Kidney (tissue), 14 donors: ENCODE measurements around the gene GLDC. TPM values are rescaled to one million over a fixed set of nuclear protein-coding genes. Genes with fewer than 3 reads are reported as not detected.
"Not testable (repeated sequence)": the region's sequence is repeated elsewhere in the genome, so short reads cannot be mapped to it uniquely, and the experiment has no call there.

Source experiments
- DNase-seq, 5 donors: peaks; one replicate each; pipeline ENCODE4 v3.0.0-alpha.2; 2013 to 2020
- FAIRE-seq: peaks from 2 replicates; lab custom pipeline; 2012; peaks lifted over from hg19 to GRCh38; lab: Jason Lieb, UNC
- H3K27ac ChIP-seq, 2 donors: one replicate each; pipeline ENCODE4 v1.7.0; 2013; ENCODE audit warnings: low read depth in 2 of 2, low read length in 2 of 2, inconsistent platforms in 1 of 2
- H3K27me3 ChIP-seq: one replicate; pipeline ENCODE4 v1.7.1; 2013; ENCODE audit warnings: low read length, inconsistent platforms; ENCODE audit not compliant: control insufficient read depth, insufficient read depth
- H3K36me3 ChIP-seq, 3 donors: one replicate each; pipeline versions ENCODE4 v1.7.0 to v1.7.1; 2013; ENCODE audit warnings: low read length in 3 of 3, control low read depth in 1 of 3, inconsistent platforms in 1 of 3; ENCODE audit not compliant: insufficient read depth in 3 of 3, control insufficient read depth in 2 of 3
- H3K4me1 ChIP-seq, 3 donors: one replicate each; pipeline versions ENCODE4 v1.7.0 to v1.7.1; 2013; ENCODE audit warnings: low read length in 3 of 3, inconsistent platforms in 1 of 3, low read depth in 1 of 3; ENCODE audit not compliant: control insufficient read depth in 2 of 3, insufficient read depth in 2 of 3
- H3K4me3 ChIP-seq, 3 donors: one replicate each; pipeline versions ENCODE4 v1.7.0 to v1.8.1; 2013; ENCODE audit warnings: low read length in 3 of 3, control low read depth in 1 of 3, inconsistent platforms in 1 of 3
- H3K9ac ChIP-seq, 3 donors: one replicate each; pipeline versions ENCODE4 v1.7.0 to v1.7.1; 2013; ENCODE audit warnings: low read length in 3 of 3, control low read depth in 1 of 3, inconsistent platforms in 1 of 3
- H3K9me3 ChIP-seq, 3 donors: one replicate each; pipeline versions ENCODE4 v1.7.0 to v1.7.1; 2013; ENCODE audit warnings: low read length in 3 of 3, control low read depth in 1 of 3, inconsistent platforms in 1 of 3; ENCODE audit not compliant: control insufficient read depth in 2 of 3, insufficient read depth in 1 of 3
- CTCF ChIP-seq: IDR thresholded peaks from 3 replicates; pipeline ENCODE4 v1.5.1; 2012; ENCODE audit warnings: mild to moderate bottlenecking, moderate library complexity, borderline replicate concordance; ENCODE audit not compliant: insufficient read depth; ENCODE audit errors: extremely low read depth
- intact Hi-C: fragments of 100-400 bp; cut with DNase I; formaldehyde crosslinking; loops from one replicate; pipeline ENCODE4 v1.11.1; 2022
- polyA plus RNA-seq: library from polyadenylated mRNA; stranded (reverse); fragments of 350-450 nt; fragmentation: Illumina TruSeq; extraction: RNeasy Lipid Tissue Mini Kit (QIAGEN cat#74804); gene quantifications from one replicate; pipeline ENCODE4 v1.2.3, GENCODE V29; 2014; ENCODE audit warnings: low read depth, low replicate concordance; ENCODE audit not compliant: insufficient read depth
- total RNA-seq: library from RNA; stranded (reverse); fragmentation: NEBNext Ultra II Directional; extraction: Animal tissue kit (Norgen Biotek cat#: 25700); gene quantifications from one replicate; pipeline ENCODE4 v1.2.1, GENCODE V29; 2021
- donor health status: control.
- donor health status: control.
- donor health status: control.
- donor health status: control.
- donor health status: control.
- donor health status: DM: yes; HTN: yes; CAD: no.
- donor health status: Normal renal cell carcinoma (clear cell type).

The GLDC gene
- total and polyA plus RNA-seq, 2 donors from 2014 or later: 60.1 to 79.7 TPM

DNA sequence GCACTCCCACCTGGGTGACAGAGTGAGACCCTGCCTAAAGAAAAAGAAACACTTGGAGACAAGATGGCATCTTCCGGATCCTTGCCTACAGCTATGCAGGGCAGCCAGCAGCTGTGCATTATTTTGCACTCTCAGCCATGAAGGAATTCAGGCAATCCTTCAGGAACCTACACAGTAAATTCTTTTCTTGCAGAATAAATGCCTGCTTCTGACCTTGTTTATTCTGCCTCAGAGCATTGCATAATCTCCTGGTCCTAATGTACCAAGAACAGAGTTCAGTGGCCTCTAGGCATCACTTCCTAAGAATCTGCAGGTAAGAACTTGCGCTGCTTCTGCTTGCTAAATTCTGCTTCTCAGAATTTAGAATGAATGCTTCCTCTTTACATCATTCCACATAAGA lies 16.8 kb downstream of the GLDC start:
- H3K9me3 ChIP-seq: no peaks in the 10 kb centered on the region
- H3K9ac ChIP-seq: no peak overlapping the region
- no peak overlapping the region for H3K4me3 ChIP-seq
- peak in 1 of 5 donors; percentile 23 for DNase-seq
- TF ChIP-seq CTCF: no peak
- H3K4me1 ChIP-seq: peaks cover 4 to 55% (median 37%) of the 10 kb centered on the region in 3 donors
- H3K36me3 ChIP-seq: no peaks in the 10 kb centered on the region
- H3K27ac ChIP-seq: peak overlapping the region; percentile 75 to 80
- H3K27me3 ChIP-seq: no peaks in the 10 kb centered on the region
- intact Hi-C loops: no loop called here
- FAIRE-seq: no peak

GRCh38 chr9:6625363-6625762 lies 20.2 kb downstream of the GLDC start:
- Histone ChIP-seq H3K27ac (peak overlapping the region in 1 of 2 donors; percentile 51), H3K4me1 (peaks cover 0 to 30% (median 20%) of the 10 kb centered on the region in 3 donors), H3K9ac (no peak overlapping the region), H3K4me3 (no peak overlapping the region), H3K9me3 (no peaks in the 10 kb centered on the region), H3K36me3 (no peaks in the 10 kb centered on the region), H3K27me3 (no peaks in the 10 kb centered on the region)
- intact Hi-C loops: no loop called here
- TF ChIP-seq CTCF: no peak
- FAIRE-seq (no peak), DNase-seq (no peak)

GRCh38 chr9:6622784-6623183 lies 22.7 kb downstream of the GLDC start:
- H3K9me3 ChIP-seq, H3K4me3 ChIP-seq, intact Hi-C loops, FAIRE-seq, H3K9ac ChIP-seq, H3K27ac ChIP-seq, DNase-seq, H3K36me3 ChIP-seq, H3K27me3 ChIP-seq: not testable (repeated sequence)
- peaks cover 0 to 16% (median 8%) of the 10 kb centered on the region in 3 donors for H3K4me1 ChIP-seq

- H3K4me3 ChIP-seq: no peak overlapping the region
- no peak overlapping the region for H3K9ac ChIP-seq
- no peaks in the 10 kb centered on the region for H3K9me3 ChIP-seq
- H3K27ac ChIP-seq: no peak overlapping the region
- TF ChIP-seq CTCF: no peak
- H3K36me3 ChIP-seq: no peaks in the 10 kb centered on the region
- intact Hi-C loops: no loop called here
- peaks cover 0 to 7% (median 5%) of the 10 kb centered on the region in 3 donors for H3K4me1 ChIP-seq
- no peaks in the 10 kb centered on the region for H3K27me3 ChIP-seq
- no peak for FAIRE-seq
- DNase-seq: no peak
Observed at GRCh38 chr9:6620796-6621195, 24.7 kb downstream of the GLDC start.
